Endothelial cell of hepatic sinusoid (primary cell): ENCODE data around the gene PDGFRB.

Source experiments
- in situ Hi-C: cut with HindIII; loops from 2 replicates; pipeline ENCODE4 v1.10.0; 2017; ENCODE audit warnings: low sequenced_read_pairs

Gene PDGFRB

DNA sequence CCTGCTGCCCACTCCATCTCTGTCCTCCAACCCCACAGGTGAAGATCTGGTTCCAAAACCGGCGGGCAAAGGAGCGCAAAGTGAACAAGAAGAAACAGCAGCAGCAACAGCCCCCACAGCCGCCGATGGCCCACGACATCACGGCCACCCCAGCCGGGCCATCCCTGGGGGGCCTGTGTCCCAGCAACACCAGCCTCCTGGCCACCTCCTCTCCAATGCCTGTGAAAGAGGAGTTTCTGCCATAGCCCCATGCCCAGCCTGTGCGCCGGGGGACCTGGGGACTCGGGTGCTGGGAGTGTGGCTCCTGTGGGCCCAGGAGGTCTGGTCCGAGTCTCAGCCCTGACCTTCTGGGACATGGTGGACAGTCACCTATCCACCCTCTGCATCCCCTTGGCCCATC lies 27.8 kb upstream of the PDGFRB start:
- in situ Hi-C loops, result no loop called here

DNA sequence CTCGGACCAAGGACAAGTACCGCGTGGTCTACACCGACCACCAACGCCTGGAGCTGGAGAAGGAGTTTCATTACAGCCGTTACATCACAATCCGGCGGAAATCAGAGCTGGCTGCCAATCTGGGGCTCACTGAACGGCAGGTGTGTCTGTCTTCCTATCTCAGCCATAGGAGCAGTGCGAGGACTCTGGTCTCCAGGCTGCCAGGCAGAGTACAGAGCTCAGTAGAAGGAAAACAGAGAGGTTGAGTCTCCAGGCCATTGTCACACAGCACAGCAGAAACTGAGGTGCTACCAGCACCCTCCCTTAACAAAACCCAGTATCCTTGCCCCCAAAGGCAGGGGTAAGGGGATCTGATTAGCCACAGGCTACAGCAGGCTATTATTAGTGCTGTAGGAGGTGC lies 27.1 kb upstream of the PDGFRB start:
- in situ Hi-C loops, result no loop called here

DNA sequence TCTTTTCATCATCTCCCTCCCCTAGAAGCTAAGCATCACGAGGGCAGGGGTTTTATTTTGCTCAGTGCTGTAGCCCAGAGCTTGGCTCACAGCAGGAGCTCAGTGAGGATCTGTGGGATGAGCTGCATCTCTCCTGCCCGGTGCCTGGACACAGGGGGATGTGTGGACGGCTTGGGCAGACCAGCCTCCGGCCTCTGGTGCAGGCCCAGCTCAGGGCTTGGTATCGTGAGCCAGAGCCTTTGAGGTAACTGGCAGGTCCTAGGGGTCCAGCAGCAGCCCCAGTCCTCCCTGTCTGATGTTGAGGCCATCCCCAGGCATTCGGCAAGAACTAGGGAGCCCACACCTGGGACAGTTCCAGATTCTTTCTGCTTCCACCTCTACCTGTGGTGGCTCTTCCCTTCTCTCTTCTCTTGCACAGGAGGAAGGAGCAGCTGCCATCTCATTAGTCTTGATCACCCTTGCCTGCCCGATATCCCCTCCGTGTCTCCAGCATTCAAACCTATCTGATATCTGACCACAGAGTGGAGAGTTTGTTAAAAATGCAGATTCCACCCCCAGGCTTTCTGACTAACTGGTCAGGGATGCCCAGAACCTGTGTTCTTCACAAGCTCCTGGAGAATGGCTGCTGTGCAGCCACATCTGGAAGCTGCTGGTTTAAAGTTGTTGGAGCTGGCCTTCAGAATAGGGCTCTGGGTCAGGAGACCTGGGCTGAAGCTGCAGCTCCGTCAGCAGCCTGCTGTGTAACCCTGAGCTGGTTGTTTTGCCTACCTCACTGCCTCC lies 26.3 kb upstream of the PDGFRB start:
- in situ Hi-C loops, result no loop called here

DNA sequence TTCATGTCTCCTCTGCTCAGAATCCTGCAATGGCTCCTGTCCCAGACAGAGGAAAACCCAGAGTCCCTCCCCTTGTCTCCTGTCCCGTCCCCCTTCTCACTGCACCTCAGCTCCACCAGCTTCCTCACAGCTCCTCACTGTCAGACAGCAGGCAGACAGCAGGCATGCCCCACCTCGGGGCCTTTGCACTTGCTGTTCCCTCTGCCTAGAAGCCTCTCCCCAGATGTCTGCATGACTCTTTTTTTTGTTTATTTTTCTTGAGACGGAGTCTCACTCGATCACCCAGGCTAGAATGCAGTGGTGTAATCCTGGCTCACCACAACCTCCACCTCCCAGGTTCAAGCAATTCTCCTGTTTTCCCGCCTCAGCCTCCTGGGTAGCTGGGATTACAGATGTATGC lies 25.4 kb upstream of the PDGFRB start:
- in situ Hi-C loops, result no loop called here

DNA sequence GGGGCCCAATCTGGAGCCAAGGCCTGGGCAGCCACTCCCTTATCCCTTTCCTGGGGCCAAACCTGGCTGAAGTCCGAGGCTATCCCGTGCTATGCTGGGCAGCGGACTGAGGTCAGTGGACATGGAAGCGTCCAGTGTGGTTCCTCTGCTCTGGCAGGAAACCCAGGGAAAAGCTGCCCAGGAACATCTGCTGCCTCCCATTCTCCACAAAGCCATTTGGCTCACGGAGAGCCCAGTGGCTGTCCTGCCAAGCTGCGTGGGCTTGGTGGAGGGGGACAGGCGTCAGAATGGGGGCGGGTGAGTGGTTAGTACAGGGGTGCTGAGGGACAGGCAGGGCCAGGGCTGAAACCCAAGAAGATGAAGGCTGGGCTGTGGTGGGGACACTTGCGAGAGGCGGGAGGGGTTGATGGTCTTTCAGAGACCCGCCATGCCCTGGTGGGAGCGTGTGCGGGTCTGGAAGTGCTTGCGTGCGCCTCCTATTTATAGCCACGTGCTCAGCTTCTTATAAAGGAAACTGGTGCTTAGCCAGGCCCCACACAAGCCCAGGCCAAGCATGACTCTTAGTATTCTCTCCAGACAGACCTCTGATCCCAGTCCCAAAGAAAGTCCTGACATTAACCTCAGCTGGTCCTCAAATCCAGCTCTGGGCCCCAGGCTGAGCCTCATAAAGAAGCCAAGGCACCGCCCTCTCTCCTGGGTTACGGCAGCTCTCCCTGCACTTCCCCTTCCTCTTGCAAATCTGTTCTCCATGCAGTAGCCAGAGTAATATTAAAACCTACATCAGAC lies 24.8 kb upstream of the PDGFRB start:
- in situ Hi-C loops, result no loop called here

DNA sequence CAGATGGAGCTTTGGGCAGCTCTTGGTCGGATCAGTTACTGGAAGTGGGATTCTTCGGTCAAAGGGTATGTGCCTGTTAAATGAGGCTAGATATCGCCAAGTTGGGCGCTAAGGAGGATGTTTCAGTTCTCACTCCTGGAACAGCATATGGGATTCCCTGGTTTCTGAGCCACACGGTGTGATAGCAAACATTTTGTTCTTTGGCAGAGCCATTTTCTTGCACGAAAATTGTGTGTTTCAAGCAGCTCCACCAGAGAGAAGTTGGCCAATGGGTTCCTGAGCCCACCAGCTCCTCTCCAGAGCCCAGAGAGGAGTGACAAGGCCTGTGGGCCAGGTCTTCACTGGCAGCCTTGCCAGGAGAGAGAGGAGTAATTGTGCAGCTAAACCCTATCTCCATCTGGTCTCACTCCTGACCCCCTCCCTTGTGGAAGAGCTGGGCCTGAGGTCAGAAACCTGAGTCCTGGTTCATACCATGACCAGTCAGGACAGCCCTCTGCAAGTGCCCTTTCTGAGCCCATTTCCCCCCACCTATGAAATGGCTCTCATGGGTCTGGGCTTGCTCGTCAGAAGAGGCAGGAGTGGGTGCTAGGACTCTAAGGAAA lies 23.5 kb upstream of the PDGFRB start:
- in situ Hi-C loops, result loop anchor here (5.0 kb wide), 1 partner anchor 72 kb away; no protein-coding TSS in a partner anchor

DNA sequence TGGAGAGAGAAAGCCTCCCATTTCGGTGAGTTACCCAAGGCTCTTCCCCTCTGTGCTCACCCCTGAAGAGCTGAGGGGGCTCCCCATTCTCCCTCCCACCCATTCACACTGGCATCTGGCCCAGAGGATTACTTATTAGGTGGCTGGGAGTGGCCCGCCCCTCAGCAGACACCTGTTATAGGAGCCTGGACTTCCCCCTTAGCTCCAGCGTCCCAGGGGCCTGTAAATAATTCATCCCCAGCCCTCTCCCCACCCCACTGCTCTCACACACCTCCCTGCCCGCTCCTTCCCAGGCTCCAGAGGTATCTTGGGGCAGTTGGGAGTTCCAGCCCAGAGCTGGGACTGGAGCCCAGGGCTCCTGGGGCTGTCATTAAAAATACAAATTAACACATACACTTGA lies 22.6 kb upstream of the PDGFRB start:
- in situ Hi-C loops, result loop anchor here (5.0 kb wide), 1 partner anchor 71 kb away; no protein-coding TSS in a partner anchor

DNA sequence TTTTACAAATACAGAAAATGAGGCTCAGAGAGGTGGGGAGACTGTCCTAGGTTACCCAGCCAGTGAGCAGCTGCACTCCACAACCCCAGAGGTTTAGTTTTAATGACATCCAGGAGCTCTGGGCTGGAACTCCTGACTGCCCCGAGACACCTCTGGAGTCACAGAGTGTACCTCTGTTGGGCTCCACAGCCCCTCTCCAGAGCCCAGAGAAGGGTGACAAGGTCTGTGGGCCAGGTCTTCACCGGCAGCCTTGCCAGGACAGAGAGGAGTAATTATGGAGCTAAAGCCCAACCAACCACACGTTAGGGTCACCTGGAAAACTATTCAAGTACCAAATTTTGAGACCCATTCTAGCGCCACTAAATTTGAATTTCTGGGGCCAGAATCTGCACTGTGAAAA lies 22.1 kb upstream of the PDGFRB start:
- in situ Hi-C loops, result loop anchor here (5.0 kb wide), 1 partner anchor 70 kb away; no protein-coding TSS in a partner anchor

DNA sequence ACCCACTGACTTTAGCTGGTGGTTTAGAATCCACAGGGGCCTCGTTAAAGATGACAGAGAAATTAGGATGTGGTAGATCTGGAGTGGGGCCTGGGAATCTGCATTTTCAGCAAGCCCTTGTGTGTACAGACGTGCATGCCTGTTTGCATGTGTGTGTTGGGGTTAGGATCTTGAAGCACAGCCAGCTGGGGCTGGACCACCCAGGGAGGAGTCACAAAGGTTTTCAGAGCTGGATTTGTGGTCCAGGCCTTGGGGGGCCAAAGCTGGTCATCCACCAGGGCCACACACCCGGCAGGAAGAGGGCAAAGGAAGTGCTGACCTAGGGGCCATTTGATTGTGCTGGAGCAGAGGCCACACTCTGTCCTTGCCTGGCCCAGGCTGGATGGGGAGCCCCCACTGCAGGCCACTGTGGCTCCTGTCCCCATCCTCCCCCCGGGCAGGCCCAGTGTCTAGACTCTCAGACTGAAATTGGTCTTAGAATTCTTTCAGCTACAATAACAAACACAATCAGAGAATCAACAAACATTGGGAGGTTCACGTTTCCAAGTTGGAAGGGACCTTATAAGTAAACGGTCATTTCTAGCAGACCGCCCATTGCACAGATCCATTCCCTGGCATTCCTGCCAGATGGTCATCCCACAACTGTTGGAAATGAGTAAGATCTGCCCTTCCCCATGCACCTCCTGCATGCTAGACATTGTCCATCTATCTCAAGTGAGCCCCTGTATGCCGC lies 21.3 kb upstream of the PDGFRB start:
- in situ Hi-C loops, result loop anchor here (5.0 kb wide), 1 partner anchor 70 kb away; no protein-coding TSS in a partner anchor

DNA sequence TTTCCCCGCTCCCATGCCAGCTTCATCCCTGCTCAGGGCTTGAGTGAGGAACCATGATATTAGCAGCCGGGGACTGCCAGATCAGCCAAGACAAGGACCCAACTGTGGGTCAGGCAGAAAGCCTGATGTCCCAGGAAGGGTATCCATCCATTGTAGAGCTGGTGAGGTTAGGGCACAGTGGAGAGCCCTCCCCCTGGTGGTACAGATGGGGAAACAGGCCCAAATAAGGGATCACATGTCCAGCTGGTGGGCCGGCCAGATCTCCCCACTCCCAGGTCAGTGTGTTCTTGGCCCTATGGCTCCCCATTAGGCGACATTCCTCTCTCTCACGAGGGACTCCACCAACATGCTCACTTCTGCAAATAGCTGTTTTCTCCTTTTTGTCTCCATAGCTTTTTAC lies 19.9 kb upstream of the PDGFRB start:
- in situ Hi-C loops, result loop anchor here (5.0 kb wide), 1 partner anchor 68 kb away; no protein-coding TSS in a partner anchor

DNA sequence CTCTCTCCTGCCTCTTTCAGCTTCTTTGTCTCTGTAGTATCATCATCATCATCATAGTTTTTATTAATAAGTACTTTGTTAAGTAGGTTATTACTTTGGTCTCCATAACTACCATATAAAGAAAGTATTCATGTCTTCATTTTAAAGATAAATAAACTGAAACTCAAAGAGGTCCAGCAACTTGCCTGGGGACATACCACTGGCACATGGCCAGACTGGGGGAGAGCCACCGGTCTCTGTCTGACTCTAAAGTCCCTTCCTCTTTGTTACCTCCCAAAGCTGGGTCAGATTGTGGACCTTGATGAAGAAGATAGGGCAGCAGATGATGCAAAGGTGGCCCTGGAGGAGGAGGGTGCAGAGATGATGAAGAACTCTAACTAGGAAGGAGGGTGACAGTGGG lies 19.4 kb upstream of the PDGFRB start:
- in situ Hi-C loops, result loop anchor here (5.0 kb wide), 1 partner anchor 68 kb away; no protein-coding TSS in a partner anchor

DNA sequence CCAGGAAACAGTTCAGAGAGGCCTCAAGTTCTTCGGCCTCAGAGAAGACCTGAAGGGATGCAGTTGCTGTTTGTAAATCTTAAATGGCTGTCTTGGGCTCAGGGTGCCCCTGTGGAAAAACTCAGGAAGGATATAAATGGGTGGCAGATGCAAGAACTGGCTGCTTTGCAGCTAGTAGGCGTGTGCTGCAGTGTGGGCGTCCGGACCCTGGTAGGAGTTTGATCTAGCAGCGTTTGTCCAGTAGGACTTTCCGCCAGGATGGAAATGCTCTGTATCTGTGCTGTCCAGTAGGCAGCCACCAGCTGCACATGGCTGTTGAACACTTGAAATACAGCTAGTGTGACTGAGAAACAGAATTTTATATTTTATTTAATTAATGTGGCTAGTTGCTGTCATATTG lies 18.6 kb upstream of the PDGFRB start:
- in situ Hi-C loops, result no loop called here

DNA sequence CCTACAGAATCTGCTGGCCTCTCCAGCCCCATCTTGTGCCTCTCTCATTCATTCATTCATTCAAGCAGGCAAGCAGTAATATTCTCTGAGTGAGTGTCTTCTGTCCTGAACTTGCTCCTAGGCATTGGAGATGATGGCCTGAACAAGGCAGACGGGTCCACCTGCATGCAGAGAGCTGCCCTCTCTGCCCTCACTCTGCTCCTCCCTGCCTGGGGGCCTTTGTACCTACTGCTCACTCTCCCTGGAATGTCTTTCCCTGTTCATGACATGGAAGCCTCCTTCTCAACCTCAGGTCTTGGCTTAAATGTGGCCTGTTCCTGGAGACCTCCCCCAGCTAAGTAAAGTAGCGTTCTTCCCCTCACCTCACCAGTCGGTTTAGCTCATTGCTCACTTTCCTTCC lies 17.5 kb upstream of the PDGFRB start:
- in situ Hi-C loops, result no loop called here

DNA sequence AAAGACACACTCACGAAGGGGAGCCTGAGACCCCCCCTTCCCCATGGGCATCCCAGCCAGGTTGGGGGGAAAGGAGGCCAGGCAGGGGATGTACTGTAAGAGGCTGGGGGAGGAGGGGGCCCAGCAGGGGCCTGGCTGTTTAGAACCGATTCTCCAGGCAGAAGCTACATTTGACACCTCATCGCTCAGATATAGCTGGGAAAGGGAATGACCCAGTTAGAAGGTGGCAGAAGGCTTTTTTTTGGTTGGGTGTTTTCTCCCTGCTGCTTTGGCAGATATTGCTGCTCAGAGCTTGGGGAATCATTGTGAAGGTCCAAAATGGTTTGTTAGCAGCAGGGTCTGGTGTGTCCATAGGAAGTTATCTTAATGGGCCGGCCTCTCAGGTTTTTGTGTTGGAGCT lies 16.9 kb upstream of the PDGFRB start:
- in situ Hi-C loops, result no loop called here

DNA sequence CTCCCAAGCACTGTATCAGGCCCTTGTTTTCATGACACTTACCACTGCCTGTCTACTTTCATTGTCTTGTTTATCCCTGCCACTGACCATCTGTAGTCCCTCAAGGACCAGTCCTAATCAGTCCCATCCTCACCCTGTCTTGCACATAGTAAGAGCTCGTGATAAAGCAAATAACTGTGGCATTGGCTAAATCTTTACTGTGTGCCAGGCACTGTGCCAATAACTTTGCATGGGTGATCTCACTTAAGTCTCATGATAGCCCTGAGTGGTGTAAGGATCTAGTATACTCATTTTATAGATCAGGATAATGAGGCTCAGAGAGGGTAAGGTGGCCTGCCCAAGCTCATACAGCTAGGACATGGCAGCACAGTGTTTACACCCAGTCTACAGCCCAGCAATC lies 16.5 kb upstream of the PDGFRB start:
- in situ Hi-C loops, result no loop called here

DNA sequence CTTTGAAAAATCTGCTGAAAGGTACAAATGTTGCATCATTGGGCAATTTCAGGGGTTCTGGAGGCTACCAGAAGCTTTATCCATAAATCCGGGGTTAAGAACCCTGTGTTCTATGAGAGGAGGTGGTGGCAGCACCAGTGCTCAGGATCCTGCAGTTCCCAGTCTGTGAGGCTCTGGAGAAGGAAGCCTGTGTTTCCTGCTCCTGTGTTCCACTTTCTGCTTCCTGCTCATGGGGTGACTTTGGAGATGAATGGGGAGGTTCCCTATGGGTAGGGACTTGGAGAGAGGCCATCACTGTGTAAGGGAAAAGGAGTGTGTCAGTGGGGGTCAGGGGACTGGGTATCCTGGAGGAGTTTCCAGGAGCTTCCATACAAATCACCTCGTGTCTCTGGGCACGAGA lies 13.2 kb upstream of the PDGFRB start:
- in situ Hi-C loops, result loop anchor here (5.0 kb wide), 1 partner anchor 63 kb away; no protein-coding TSS in a partner anchor

DNA sequence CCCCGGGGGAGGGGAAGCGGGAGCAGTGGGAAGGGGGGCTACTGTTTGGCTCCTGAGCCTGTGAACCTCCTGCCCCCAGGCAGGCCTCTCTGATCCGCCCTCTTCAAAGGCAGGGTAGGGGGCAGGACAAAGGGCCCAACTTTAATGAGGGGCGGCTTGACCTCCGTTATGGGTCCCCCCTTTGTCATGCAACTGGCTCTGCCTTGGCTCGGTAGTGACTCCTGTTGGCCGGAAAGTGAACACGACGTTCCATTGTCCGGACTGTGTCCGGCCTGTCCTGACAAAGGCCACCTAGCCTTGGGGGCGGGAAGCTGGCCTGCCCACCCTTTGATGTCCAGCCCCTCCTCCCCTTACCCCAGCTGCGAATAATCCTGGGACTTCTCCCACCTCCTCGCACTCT lies 12.3 kb upstream of the PDGFRB start:
- in situ Hi-C loops, result loop anchor here (5.0 kb wide), 1 partner anchor 64 kb away; no protein-coding TSS in a partner anchor

DNA sequence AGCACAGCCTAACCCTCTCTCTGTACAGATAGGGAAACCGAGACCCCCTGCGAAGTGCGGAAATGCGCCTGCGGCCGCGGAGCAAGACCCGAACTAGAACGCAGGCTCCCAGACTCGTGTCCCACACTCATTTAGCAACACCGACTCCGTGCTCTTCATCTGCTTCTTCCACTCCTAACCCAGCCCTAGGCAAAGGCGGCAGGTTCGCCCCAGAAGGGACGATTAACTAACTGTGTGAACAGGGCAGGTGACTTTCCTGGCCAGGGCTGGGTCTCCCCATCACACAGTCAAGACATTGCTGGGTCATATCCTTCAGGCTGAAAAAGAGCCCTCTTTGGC lies 11.8 kb upstream of the PDGFRB start:
- in situ Hi-C loops, result loop anchor here (5.0 kb wide), 1 partner anchor 65 kb away; no protein-coding TSS in a partner anchor

DNA sequence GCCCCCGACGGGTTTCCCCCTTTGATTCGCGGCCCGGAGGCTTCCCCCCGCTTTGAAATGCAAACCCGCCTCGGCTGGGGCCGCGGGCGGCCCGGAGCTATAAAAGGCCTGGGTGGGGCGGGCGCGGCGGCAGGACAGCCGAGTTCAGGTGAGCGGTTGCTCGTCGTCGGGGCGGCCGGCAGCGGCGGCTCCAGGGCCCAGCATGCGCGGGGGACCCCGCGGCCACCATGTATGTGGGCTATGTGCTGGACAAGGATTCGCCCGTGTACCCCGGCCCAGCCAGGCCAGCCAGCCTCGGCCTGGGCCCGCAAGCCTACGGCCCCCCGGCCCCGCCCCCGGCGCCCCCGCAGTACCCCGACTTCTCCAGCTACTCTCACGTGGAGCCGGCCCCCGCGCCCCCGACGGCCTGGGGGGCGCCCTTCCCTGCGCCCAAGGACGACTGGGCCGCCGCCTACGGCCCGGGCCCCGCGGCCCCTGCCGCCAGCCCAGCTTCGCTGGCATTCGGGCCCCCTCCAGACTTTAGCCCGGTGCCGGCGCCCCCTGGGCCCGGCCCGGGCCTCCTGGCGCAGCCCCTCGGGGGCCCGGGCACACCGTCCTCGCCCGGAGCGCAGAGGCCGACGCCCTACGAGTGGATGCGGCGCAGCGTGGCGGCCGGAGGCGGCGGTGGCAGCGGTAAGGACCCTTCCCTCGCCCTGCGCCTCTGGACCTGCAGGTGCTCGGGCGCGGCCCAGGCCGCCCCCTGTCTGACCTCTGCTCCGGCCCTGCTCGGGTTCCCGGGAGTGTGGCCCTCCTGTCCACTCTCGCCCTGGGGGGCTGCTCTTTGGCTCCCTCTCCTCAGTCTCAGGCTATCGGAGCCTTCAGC lies 11.2 kb upstream of the PDGFRB start, which contains the start of gene CDX1:
CDX1 (plus strand) TSS at position 129 of the 862 bp plus-strand sequence; CDS start at position 228, 99 bp downstream.
- in situ Hi-C loops, result loop anchor here (5.0 kb wide), 1 partner anchor 65 kb away; no protein-coding TSS in a partner anchor
